ENCODE data around the gene ZNF577. TPM values are rescaled to one million over a fixed set of nuclear protein-coding genes. Genes with fewer than 3 reads are reported as not detected.

Gene ZNF577
- total and polyA plus RNA-seq, 2 of the 4 experiments (the other 2 are of a cell fraction), result 2.9 to 5.8 TPM

DNA sequence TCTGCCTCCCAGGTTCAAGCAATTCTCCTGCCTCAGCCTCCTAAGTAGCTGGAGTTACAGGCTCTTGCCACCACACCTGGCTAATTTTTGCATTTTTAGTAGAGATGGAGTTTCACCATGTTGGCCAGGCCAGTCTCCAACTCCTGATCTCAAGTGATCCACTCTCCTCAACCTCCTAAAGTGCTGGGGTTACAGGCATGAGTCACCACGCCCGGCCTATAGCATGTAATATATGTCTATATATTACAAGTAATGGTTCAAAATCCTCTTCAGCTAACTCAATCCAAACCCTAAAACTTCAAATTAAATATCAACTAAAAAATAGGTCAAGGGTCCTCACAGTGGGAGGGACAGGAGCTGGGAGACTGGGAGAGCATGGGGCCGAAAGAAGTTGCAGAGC, 64.8 kb downstream of the ZNF577 start:
- Histone ChIP-seq H3K36me3 (ENCODE audit: control insufficient read depth, insufficient read depth, low read length) (no peaks in the 10 kb centered on the region), H2BK20ac (ENCODE audit: low read depth, low read length) (no peak overlapping the region), H4K5ac (ENCODE audit: low read depth, low read length) (no peak overlapping the region), H3K56ac (ENCODE audit: extremely low read depth, insufficient read depth, low read length) (no peak overlapping the region), H3K4me2 (ENCODE audit: low read depth, low read length) (no peak overlapping the region), H3K27me3 (ENCODE audit: control insufficient read depth, insufficient read depth, low read length) (no peaks in the 10 kb centered on the region), H2BK120ac (ENCODE audit: low read depth, low read length) (no peak overlapping the region), H3K9ac (ENCODE audit: low read depth, low read length) (no peak overlapping the region), H3K4ac (ENCODE audit: low read depth, low read length) (no peak overlapping the region), H3K4me1 (ENCODE audit: control insufficient read depth, insufficient read depth, low read length) (no peaks in the 10 kb centered on the region), H3K23ac (ENCODE audit: low read depth, low read length) (no peak overlapping the region), H3K9me3 (ENCODE audit: control insufficient read depth, insufficient read depth, low read length) (peaks cover 13% of the 10 kb centered on the region; the same call in 1 of the 2 replicates), H3K4me3 (ENCODE audit: insufficient read depth, low read depth, low read length) (no peak overlapping the region), H2AK5ac (ENCODE audit: low read depth, low read length) (no peak overlapping the region), H4K8ac (ENCODE audit: low read depth in 2 of 2, low read length in 2 of 2) (no peak overlapping the region), H3K14ac (replicated peaks; ENCODE audit: low read depth, low read length) (no peak overlapping the region), H2AK9ac (replicated peaks; ENCODE audit: low read depth, low read length, poor library complexity) (no peak overlapping the region), H2AFZ (replicated peaks; ENCODE audit: low read length, poor library complexity) (no peak overlapping the region), H3K9me1 (ENCODE audit: insufficient read depth, low read length) (no peaks in the 10 kb centered on the region), H2BK5ac (ENCODE audit: low read depth, low read length, poor library complexity, severe bottlenecking) (no peak overlapping the region), H4K91ac (ENCODE audit: insufficient read depth, low read depth, low read length) (no peak overlapping the region), H3K27ac (ENCODE audit: insufficient read depth, low read length) (no peak overlapping the region), H4K20me1 (ENCODE audit: insufficient read depth, low read length) (no peaks in the 10 kb centered on the region), H3K18ac (ENCODE audit: low read depth, low read length) (no peak overlapping the region), H2BK15ac (ENCODE audit: low read depth, low read length) (no peak overlapping the region), H3K79me1 (ENCODE audit: low read depth in 1 of 2, low read length in 2 of 2) (no peaks in the 10 kb centered on the region)
- DNase-seq, result no peak
- CTCF ChIA-PET, result no interaction called here
- POLR2A ChIA-PET (ENCODE audit: unreplicated experiment), result no interaction called here
- ATAC-seq (ENCODE audit: low read depth), result no peak
- WGBS, 2 experiments (ENCODE audit: extremely low coverage in 2 of 2, insufficient read length in 1 of 2), result no CpG with 5 or more reads among the region's 3 CpGs
- BruUV-seq (replicated peaks), result no TSS peak
- TF ChIP-seq NFE2L2 (IDR thresholded peaks at IDR 0.05; ENCODE audit: low read depth, low read length) (no peak), MXI1 (IDR thresholded peaks at IDR 0.05; ENCODE audit: borderline replicate concordance, low read depth, low read length) (no peak), POLR2A (IDR thresholded peaks at IDR 0.05; ENCODE audit: low read depth, low read length) (no peak), MAFK (IDR thresholded peaks at IDR 0.05; ENCODE audit: low read depth, low read length) (no peak)
- intact Hi-C loops (cut with micrococcal nuclease) (no loop called here), dilution Hi-C loops (cut with HindIII; ENCODE audit: low sequenced_read_pairs, unreplicated experiment) (no loop called here), in situ Hi-C loops (cut with MboI; ENCODE audit: low sequenced_read_pairs) (no loop called here)

All from IMR-90 (cell line).